Superior temporal gyrus (tissue), 1 donor: Measurements from ENCODE around the gene KRT26.

Experiments used
- DNase-seq: peaks from one replicate; pipeline ENCODE4 v3.0.0-alpha.2; 2016; ENCODE audit errors: extremely low spot score

Gene KRT26

GRCh38 chr17:40727447-40728231 is 44.4 kb downstream of the KRT26 start:
- DNase-seq: no peak

- no peak for DNase-seq
These were observed 45.1 kb downstream of the KRT26 start for GRCh38 chr17:40726919-40727318.

- no peak for DNase-seq
These were observed 47.3 kb downstream of the KRT26 start for GRCh38 chr17:40724656-40725055.

- no peak for DNase-seq
These were observed 49.8 kb downstream of the KRT26 start for GRCh38 chr17:40722241-40722640.

- no peak for DNase-seq
These were observed 51.1 kb downstream of the KRT26 start for GRCh38 chr17:40720899-40721298.

- no peak for DNase-seq
These were observed 53.1 kb downstream of the KRT26 start for GRCh38 chr17:40718930-40719329.

GRCh38 chr17:40717776-40718175 is 54.2 kb downstream of the KRT26 start:
- DNase-seq: no peak
